AG09319 (cell line): Measurements from ENCODE around the gene PPP2R5C.

Source experiments
- DNase-seq: peaks from one replicate; pipeline ENCODE4 v3.0.0-alpha.2; 2010; ENCODE audit warnings: low read depth; ENCODE audit errors: extremely low read depth
- CTCF ChIP-seq: IDR thresholded peaks from 2 replicates; pipeline ENCODE4 v1.5.1; 2011; ENCODE audit warnings: low read depth, mild to moderate bottlenecking, inconsistent platforms, low read length, moderate library complexity

The PPP2R5C gene

GRCh38 chr14:101909371-101910096 is 148.0 kb downstream of the PPP2R5C start:
- TF ChIP-seq CTCF: no peak
- no peak for DNase-seq

GRCh38 chr14:101912841-101913240 is 151.3 kb downstream of the PPP2R5C start:
- TF ChIP-seq CTCF: no peak
- DNase-seq: no peak

- TF ChIP-seq CTCF: no peak
- DNase-seq: no peak
Measured at GRCh38 chr14:101914083-101914482, 152.6 kb downstream of the PPP2R5C start.

- no peak for TF ChIP-seq CTCF
- DNase-seq: no peak
Measured at GRCh38 chr14:101915871-101916815, 154.6 kb downstream of the PPP2R5C start.

GRCh38 chr14:101916816-101917412 is 155.4 kb downstream of the PPP2R5C start:
- no peak for DNase-seq
- TF ChIP-seq CTCF: no peak

GRCh38 chr14:101917413-101918017 is 156.0 kb downstream of the PPP2R5C start:
- TF ChIP-seq CTCF: no peak
- DNase-seq: no peak
